Adrenal gland (tissue), 5 donors: ENCODE measurements around the gene CD1B.

Experiments used
- CTCF ChIP-seq, 6 experiments: fragments of 450-650 bp in 4 of 6; fragments of 200-600 bp in 2 of 6; sonication (generic) in 1 of 6; IDR thresholded peaks; 1 replicate in 5 of 6; 2 replicates in 1 of 6; pipeline versions ENCODE4 v1.5.1 to v1.8.0; 2016 to 2021; ENCODE audit warnings: antibody characterized with exemption in 6 of 6, mild to moderate bottlenecking in 2 of 6, moderate library complexity in 1 of 6
- POLR2A ChIP-seq, 2 donors: fragments of 450-650 bp; IDR thresholded peaks; one replicate each; pipeline ENCODE4 v1.6.1; 2017; ENCODE audit warnings: antibody characterized with exemption in 2 of 2, mild to moderate bottlenecking in 2 of 2, moderate library complexity in 1 of 2
- donor health status: DM: no; HTN: no; CAD: no.

GRCh38 chr1:158286487-158286886 lies 44.8 kb downstream of the CD1B start:
- TF ChIP-seq CTCF (IDR thresholded peaks at IDR 0.05) = no peak
- TF ChIP-seq POLR2A (IDR thresholded peaks at IDR 0.05) = no peak
